HuH-7.5 (cell line): ENCODE data around the gene KLF4.
"Not testable (repeated sequence)": the region's sequence is repeated elsewhere in the genome, so short reads cannot be mapped to it uniquely, and the experiment has no call there.

ENCODE experiments used
- DNase-seq: peaks from one replicate; pipeline ENCODE4 v3.0.0; 2011; ENCODE audit warnings: low spot score

The KLF4 gene

GRCh38 chr9:107489687-107490605 lies at the start of gene KLF4:
KLF4 (minus strand) TSS chr9:107489769; CDS start chr9:107489172, 597 bp downstream.
- DNase-seq: peak; percentile 94

GRCh38 chr9:107536462-107536861 lies 46.9 kb upstream of the KLF4 start:
- no peak for DNase-seq

- DNase-seq: no peak
Observed at GRCh38 chr9:107534510-107535078, 45.0 kb upstream of the KLF4 start.

- no peak for DNase-seq
Observed at GRCh38 chr9:107530679-107531078, 41.1 kb upstream of the KLF4 start.

- DNase-seq: no peak
Observed at GRCh38 chr9:107528686-107529085, 39.1 kb upstream of the KLF4 start.

GRCh38 chr9:107523539-107523938 lies 34.0 kb upstream of the KLF4 start:
- no peak for DNase-seq

GRCh38 chr9:107520186-107520585 lies 30.6 kb upstream of the KLF4 start:
- no peak for DNase-seq

GRCh38 chr9:107518037-107518807 lies 28.7 kb upstream of the KLF4 start:
- DNase-seq: no peak

- DNase-seq: no peak
Observed at GRCh38 chr9:107513464-107514100, 24.0 kb upstream of the KLF4 start.

- peak; percentile 81 for DNase-seq
Observed at GRCh38 chr9:107504585-107505455, 15.3 kb upstream of the KLF4 start.

GRCh38 chr9:107502464-107502863 lies 12.9 kb upstream of the KLF4 start:
- no peak for DNase-seq

- DNase-seq: not testable (repeated sequence)
Observed at GRCh38 chr9:107500421-107501200, 11.0 kb upstream of the KLF4 start.

- no peak for DNase-seq
Observed at GRCh38 chr9:107496976-107497375, 7.4 kb upstream of the KLF4 start.

- DNase-seq: no peak
Observed at GRCh38 chr9:107492381-107492970, 2.9 kb upstream of the KLF4 start.

GRCh38 chr9:107491081-107492053 lies 1.8 kb upstream of the KLF4 start:
- DNase-seq: no peak

GRCh38 chr9:107490606-107490970 lies 1.0 kb upstream of the KLF4 start:
- not testable (repeated sequence) for DNase-seq

GRCh38 chr9:107489144-107489673 lies 360 bp downstream of the KLF4 start:
- no peak for DNase-seq

GRCh38 chr9:107488375-107489143 lies 1.0 kb downstream of the KLF4 start:
- DNase-seq: peak; percentile 57
